8988T (cell line): Measurements from ENCODE around the gene SPEM1.
A peak's percentile ranks its signal among the peaks of the same experiment; 100 is the strongest.
"Not testable (repeated sequence)": the region's sequence is repeated elsewhere in the genome, so short reads cannot be mapped to it uniquely, and the experiment has no call there.

ENCODE experiments used
- DNase-seq: peaks from one replicate; pipeline ENCODE4 v3.0.0; 2011

Gene SPEM1

GRCh38 chr17:7443499-7444485 lies 23.7 kb downstream of the SPEM1 start:
- no peak for DNase-seq

GRCh38 chr17:7444682-7445618 lies 24.8 kb downstream of the SPEM1 start, which contains the start of gene CHRNB1:
Gene CHRNB1, plus strand, starts transcription at chr17:7445061. Its CDS starts 67 bp downstream, at chr17:7445128.
- DNase-seq = peak; percentile 86

- peak; percentile 75 for DNase-seq
These were observed 25.5 kb downstream of the SPEM1 start for GRCh38 chr17:7445619-7445968.

- no peak for DNase-seq
These were observed 28.3 kb downstream of the SPEM1 start for GRCh38 chr17:7448461-7448860.

- DNase-seq = no peak
These were observed 39.9 kb downstream of the SPEM1 start for GRCh38 chr17:7459961-7460545.

- no peak for DNase-seq
These were observed 40.9 kb downstream of the SPEM1 start for GRCh38 chr17:7460850-7461660.

GRCh38 chr17:7462474-7463371 lies 42.6 kb downstream of the SPEM1 start:
- DNase-seq = no peak

GRCh38 chr17:7463372-7463846 lies 43.3 kb downstream of the SPEM1 start:
- no peak for DNase-seq

GRCh38 chr17:7464081-7464480 lies 44.0 kb downstream of the SPEM1 start:
- DNase-seq = no peak

- DNase-seq = no peak
These were observed 45.6 kb downstream of the SPEM1 start for GRCh38 chr17:7465597-7466275.

GRCh38 chr17:7466318-7466638 lies 46.2 kb downstream of the SPEM1 start:
- no peak for DNase-seq

GRCh38 chr17:7466639-7467341 lies 46.7 kb downstream of the SPEM1 start:
- no peak for DNase-seq

- no peak for DNase-seq
These were observed 47.4 kb downstream of the SPEM1 start for GRCh38 chr17:7467498-7467897.

- no peak for DNase-seq
These were observed 48.2 kb downstream of the SPEM1 start for GRCh38 chr17:7468290-7468689.

GRCh38 chr17:7468804-7469389 lies 48.8 kb downstream of the SPEM1 start:
- DNase-seq = no peak

GRCh38 chr17:7469843-7470242 lies 49.7 kb downstream of the SPEM1 start:
- DNase-seq = not testable (repeated sequence)

GRCh38 chr17:7470457-7470973 lies 50.4 kb downstream of the SPEM1 start:
- not testable (repeated sequence) for DNase-seq
